Anterior cingulate cortex (tissue), 58 donors: ENCODE results near the gene FLNC.

Source experiments
- DNase-seq, 58 donors: peaks; one replicate each; lab custom pipeline; 2025; lab: John Stamatoyannopoulos, UW

FLNC gene

DNA sequence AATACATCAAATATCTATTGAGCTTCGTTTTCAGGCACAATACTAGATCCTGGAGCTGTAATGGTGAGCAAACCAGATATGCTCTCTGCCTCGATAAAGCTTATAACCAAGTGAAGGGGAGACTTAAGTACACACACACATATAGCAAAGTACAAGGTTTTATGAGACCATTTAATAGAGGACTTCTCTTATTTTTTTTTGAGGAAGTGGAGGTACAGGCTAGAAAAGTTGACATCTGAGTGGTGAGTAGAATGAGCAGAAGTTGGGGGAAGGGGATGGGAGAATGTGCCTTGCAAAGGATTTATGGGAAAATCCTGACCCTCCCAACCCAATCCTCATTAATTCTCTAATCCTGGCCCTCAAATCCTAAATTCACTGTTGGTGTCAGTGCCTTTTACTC lies 30.8 kb upstream of the FLNC start:
- no peak for DNase-seq

DNA sequence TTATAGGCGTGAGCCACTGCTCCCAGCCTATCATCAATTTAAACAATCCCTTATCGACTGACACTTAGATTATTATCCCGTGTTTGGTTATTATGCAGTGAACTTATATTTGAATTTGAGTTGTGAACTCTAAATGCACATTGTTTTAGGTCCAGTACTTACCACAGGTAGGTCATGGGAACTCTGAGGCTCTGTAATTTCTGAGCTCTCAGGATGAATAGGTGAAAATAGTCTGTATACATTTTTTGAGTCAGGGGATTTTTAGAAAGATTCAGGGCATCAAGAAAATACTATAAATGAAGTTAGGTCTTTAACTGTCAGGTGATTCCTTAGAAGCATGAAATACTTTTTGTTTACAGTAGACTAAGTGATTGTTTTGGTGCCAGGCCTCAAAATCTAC lies 29.6 kb upstream of the FLNC start:
- no peak for DNase-seq

DNA sequence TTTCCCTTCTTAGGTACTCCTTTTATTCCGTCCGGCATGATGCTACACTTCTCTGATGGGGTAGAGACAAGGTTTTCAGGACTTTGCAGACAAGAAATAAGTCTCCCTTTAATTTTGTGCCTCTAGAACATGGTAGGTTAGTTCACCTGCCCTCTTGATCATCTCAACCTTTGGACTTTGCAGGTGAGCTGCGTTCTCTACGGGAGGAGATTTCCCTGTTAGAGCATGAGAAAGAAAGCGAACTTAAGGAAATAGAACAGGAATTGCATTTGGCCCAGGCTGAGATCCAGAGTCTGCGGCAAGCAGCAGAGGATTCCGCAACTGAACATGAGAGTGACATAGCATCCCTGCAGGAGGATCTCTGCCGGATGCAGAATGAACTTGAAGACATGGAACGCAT lies 29.2 kb upstream of the FLNC start:
- no peak for DNase-seq

DNA sequence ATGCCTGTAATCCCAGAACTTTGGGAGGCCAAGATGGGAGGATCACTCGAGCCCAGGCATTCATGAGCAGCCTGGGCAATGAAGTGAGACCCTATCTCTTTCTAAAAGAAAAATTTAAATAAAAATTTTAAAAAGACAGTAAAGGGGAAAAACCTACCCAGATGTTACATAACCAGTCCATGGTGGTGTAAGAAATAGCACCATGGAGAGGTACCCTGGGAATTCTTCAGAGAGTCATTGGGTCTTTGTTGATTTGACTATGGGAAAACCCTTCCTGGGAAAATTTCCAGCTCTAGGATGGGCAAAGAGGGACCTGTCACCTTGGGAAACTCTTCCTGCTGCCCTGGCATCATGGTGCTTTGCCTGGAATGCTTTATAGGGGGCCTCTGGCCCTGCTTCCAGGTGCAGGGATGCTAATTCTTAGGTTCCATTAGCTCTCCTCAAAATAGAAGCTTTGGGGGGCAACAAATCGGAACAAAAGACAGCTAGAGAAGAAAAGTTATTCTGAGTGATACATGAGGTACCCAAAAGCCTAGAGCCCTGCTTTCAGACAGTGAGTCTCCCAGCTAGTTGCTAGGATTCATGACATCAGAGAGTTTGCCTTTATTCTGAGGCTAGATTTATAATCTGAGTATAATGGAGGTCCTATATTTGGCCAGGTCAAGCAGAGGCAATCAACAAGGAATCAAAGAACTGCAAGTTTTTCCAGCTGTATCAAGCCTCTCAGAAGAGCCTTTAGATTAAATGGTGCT lies 28.4 kb upstream of the FLNC start:
- DNase-seq, result no peak

DNA sequence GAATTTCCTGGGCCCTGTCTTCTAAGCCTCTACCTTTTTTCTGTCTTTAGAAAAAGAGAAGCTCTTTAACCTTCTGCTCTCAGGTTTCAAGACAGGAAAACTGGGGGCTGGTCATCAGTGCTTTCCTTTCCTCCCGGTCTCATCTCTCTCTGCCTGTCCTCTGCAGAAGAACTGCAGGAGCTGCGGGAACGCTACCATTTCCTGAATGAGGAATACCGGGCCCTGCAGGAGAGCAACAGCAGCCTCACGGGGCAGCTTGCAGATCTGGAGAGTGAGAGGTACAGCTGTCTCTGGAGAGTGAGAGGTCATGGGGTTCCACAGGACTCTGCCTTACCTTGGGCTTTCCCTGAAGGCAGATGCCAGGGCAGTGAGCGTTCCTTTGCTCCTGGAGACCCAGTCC lies 25.7 kb upstream of the FLNC start:
- DNase-seq, result no peak

DNA sequence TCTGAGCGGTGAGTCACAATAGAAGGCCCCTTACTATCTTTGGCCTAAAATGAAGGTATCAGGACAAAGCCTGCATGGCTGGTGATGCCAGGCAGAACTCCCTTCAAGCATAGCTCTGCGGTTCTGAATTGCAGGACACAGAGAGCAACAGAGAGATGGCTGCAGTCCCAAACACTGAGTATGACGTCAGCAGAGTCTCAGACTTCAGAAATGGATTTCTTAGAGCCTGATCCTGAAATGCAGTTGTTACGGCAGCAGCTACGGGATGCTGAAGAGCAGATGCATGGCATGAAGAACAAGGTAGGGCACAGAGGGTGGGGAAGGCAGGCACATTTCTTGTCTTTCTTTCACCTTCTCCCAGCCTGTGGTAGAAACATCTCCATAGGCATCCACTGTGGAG lies 25.0 kb upstream of the FLNC start:
- no peak for DNase-seq

DNA sequence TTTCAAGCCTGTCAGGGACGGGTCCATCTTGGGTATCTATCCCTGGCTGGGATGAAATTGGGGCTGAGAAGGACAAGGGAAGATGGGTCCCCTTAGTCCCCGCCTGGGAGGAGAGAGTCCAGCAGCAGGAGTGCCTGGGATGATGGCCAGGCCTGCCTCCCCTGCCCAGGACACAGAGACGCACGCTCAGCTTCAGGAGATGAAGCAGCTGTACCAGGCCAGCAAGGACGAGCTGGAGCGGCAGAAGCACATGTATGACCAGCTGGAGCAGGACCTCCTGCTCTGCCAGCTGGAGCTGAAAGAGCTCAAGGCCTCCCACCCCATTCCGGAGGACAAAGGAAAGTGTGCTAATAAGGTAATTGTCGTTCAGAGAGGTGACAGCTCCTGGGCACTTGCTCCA lies 23.0 kb upstream of the FLNC start:
- no peak for DNase-seq

DNA sequence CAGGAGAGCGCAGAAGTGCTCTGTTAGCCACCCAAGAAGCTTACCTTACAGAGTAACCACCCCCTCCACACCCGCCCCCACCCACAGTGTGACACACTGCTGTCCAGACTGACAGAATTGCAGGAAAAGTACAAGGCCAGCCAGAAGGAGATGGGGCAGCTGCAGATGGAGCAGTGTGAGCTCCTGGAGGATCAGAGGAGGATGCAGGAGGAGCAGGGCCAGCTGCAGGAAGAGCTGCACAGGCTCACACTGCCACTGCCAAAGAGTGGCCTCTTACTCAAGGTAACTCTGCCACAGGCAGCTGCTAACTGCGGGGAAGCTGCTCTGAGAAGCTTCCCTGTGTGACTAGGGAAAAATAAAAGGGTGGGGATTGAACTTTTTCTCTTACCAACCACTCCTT lies 20.8 kb upstream of the FLNC start:
- DNase-seq, result no peak

DNA sequence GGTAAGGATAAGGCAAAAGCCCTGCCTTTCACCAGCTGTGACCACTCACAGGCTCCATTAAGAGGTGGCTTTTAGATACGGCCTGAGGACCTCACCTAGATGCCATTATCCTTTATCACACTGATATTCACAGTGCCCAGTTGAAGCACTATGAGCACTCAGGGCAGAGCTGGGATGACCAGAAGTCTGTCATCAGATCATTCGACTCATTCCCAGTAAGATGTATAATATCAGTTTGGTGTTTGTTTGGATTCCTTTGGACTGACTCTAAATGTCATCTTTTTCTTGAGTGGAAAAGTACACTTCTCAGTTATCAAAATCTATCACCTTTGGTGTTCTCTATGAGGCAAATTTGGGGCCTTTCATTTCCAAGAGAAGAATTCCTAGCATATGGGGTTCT lies 19.7 kb upstream of the FLNC start:
- DNase-seq, result no peak

DNA sequence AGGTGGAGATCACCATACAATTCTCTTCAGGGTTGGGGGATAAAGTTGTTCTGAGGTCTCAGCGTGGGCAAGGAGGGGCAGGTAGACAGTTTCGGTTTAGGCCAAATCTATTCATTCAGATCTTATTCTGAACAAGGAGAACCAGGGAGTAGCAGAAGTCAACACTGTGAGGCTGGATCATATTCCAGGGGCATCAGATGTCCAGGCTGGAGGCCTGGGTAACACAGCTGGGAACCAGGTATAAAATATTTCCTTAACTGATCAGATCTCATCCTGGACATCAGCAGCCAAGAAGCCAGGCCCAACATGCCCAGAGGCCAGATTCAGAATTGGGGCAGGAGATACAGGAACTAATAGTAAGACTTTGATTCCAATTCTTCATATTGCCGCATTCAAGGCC lies 19.2 kb upstream of the FLNC start:
- no peak for DNase-seq

DNA sequence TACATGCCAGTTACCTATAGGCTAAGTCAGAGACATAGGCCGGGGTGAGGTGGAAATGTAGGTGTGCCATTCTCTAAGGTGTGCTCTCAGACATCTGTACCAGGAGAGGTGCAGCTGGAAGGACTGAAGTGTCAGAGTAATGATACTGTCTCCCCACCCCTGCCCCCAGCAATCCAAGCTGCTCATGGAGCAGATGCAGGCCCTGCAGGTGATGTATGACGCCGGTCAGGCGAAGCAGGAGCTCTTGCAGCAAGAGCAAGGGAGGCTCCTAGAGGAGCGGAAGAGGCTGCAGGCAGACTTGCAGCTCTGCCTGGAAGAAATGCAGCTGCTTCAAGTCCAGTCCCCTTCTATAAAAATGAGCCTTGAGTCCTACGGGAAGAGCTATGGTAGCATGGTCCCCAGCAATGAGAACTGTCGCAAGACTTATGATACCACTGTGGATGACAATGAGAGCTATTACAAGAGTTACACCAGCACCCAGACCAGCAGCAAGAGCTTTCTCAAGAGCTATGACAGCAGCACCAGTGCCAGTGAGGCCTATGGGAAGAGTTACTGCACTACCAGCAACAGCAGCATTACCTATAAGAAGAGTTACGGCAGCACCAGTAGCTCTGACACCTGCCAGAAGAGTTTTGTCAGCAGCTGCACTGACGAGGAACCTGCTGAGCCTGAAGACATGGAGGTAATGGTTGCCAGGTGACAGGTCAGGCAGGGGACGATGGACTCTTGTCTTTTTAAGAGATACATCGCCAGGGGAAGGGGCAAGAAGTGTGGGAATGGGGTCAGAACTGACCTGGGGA lies 18.4 kb upstream of the FLNC start:
- DNase-seq, result no peak

DNA sequence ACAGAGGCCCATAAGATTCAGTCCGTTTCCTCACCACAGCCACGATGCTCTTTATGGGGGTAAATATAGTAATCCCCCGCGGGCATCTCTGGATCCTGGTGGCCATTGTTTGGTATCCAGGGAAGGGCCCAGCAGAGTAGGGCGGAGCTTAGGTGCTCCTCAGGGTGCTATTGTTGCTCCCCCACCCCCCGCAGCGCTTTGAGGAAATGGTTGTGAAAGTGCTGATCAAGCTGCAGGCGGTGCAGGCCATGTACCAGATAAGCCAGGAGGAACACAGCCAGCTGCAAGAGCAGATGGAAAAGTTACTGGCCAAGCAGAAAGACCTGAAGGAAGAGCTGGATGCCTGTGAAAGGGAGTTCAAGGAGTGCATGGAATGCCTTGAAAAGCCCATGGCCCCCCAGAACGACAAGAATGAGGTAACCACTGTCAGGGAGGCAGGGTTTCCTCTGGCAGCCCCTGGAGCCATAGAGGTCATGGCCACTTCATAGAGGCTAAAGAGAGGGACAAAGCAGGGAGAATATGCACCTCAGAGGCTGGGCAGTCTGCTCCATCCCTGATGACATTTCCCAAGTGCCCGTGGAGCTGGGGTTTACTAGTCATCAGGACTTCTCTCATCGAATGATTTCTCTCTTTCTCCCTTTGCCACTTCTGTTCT lies 17.6 kb upstream of the FLNC start:
- DNase-seq, result peak in 5 of 58 donors; percentile 16 to 30 (median 23)

DNA sequence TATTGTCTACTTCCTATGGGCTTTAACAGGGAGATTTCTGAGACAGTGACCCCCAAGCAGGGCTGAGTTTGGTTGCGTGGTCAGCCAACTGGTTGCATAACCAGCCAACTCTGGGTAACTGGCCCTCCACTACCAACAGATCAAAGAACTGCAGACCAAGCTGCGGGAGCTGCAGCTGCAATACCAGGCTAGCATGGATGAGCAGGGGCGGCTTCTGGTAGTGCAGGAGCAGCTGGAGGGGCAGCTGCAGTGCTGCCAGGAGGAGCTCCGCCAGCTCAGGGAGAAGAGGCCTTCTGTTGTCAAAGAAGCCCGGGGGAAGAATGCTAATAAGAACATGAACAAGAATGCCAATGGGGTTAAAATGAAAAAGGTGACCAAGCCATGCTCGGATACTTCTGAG lies 15.7 kb upstream of the FLNC start:
- DNase-seq, result peak in 37 of 58 donors; percentile 9 to 79 (median 45)

DNA sequence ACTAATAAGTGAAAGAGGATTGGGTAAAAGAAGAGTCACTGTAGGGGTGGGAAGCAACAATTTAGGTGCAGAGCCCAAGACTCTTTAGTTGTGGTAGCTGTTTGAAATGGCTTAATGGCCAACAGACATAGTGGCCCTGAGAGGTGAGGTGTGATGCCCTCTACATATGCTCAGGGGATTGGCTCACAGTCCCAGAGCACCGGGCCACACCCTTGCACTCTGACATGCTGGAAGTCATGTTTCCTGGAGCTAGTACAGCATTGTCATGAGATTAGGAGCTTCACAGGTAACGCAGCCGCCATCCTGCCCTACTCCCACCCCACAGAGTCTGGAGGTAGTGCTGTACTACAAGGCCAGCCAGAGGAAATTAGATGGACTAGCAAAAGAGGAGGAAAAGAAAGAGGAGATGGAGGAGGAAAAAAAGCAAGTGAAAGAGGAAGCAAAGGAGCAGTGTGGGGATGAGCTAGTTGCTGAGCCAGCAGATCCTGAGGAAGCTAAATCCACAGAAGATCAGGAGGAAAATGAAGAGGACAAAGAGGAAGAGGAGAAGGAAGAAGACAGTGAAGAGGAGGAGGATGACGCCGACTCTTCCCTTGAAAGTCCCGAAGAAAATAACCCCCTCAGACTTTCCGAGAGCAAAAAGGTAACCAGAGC lies 14.8 kb upstream of the FLNC start:
- no peak for DNase-seq

DNA sequence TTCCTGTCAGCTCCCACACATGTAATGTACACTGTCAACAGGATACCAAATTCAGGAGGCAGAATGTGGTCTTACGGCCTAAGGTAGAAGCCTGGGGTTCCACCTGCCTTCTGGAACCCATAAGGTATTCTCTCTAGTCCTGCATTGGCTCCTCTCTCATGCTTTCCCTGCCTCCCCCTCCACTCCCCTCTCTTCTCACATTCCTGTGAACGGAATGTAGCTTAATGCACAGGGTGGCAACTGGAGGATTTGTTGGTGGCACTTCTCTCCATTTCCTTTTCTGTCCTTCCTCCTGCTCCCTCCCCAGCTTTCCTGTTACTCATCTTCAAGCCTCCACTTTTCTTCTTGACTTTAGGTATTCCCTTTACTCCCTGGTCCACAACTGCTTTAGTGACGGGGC lies 11.5 kb upstream of the FLNC start:
- no peak for DNase-seq

DNA sequence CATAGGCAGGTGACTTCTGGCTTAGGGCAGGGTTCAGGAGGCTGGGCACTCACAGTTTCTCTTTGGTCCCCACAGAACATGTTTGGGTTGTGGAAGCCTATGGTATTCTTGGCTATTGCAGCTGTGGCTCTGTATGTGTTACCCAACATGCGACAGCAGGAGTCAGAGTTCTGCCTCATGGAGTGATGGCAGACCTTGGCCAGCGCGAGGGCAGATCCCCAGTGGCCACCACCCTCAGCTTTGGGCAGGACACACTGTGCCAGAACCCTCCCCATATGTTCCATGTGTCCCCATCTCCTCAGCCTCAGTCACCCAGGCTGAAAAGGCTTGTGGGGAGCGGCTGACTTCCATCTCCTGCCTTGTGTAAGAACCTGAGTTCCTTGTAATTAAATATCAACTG lies 8.5 kb upstream of the FLNC start:
- DNase-seq, result no peak

DNA sequence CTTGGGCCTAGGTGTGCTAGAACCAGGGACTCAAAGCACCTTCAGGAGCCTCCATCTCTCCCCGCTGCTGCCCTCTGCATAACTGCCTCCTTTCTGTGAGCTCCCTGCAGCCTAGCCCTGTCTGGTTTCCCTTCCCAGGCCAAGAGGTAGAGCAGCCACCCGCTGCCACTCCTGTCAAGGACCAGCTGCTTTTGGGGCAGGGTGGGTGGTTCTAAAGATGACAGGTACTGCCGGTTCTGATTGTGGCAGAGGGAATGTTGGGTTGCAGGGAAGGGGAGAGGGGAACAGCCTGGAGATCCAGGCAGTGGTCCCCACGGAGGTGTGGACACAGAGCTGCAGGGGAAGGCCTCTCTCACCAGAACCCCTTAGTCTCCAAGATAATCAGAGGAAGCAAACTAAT lies 3.7 kb upstream of the FLNC start:
- DNase-seq, result no peak

DNA sequence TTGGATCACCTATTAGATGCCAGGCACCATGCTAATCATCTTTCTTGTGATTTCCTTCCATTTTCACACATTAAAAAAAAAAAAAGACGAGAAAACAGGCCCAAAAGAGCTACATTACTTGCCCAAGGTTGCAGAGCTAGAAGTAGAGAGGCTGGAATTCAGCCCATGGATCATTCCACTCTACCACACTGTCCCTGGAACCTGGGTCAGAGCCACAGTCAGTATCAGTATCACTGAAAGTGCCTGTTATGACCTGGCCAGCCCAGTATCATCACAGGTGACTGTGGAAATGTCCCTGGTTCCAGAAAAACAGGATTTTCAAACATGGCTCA lies 3.3 kb upstream of the FLNC start:
- no peak for DNase-seq

DNA sequence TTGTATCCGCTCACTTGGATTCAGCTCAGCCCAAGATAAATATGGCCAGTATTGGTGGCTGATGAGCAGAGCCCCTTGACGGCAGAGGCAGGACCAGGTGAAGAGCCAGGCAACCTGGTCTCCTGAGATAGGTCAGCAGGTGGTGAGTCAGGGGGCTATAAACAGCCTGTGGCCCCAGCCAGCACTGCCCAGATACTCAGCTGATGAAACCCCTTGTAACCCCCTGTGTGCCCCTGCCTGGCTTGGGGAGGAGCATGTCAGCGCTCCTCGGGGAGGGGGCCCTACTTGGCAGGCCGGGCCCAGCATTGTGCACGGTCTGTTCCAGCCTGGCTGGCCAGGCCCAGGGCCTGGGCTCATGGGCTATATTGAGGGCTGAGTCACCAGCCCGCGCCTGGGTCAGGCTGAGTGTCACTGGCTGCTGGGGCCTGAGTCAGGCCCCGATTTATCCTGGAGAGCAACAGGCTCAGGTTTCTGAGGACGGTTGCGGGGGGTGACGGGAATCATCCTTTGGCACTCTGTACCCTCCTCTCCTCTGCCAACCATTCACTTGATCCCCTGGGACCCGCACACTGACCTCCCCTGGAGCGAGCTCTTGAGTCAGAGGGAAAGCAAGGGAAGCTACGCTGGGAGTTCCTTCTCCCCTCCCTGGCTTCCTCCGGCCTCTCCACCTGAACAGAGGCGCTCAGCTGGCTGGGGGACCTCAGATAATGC lies 2.8 kb upstream of the FLNC start:
- DNase-seq, result peak in 4 of 58 donors; percentile 21 to 45 (median 35)

DNA sequence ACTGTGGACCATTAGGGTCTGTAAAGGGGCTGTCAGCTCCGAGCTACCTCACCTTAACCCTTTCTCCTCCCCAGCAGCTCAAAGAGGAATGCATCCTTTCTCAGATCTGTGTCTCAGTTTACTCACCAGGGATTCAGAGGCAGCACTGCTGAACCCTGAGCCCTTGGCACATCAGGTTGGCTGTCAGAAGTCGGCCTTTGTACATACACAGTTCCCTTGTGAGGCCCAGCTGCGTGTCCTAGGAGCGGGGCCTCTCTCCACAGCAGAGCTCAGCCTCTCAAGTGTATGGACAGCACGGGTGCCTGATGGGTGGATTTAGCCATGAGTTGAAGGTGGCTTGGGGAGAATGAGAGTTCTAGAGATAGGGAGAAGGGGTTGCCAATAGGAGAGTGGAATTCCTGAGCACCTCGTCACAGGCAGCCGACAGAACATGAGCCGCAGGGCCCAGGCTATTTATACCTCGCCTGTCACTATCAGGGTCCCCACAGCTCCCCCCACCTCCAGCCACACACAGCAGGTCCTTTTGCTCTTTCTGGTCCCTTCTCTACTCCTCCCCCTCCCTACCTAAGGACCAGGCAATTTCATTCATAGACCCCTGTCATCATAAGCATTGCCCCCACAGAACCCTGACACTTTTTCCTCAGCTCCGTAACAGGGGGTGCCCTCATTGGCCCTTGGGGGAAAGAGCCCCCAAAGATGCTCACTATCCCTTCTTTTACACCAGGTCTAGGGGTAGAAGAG lies 2.1 kb upstream of the FLNC start:
- no peak for DNase-seq
